ENCODE results near the gene HYAL2.

The HYAL2 gene

GRCh38 chr3:50303013-50303815 lies 19.3 kb downstream of the HYAL2 start, which contains the start of gene HYAL1:
TSS of gene HYAL1 (minus strand) at chr3:50303574. CDS start at chr3:50302956, 618 bp downstream.
- DNase-seq: no peak

DNA sequence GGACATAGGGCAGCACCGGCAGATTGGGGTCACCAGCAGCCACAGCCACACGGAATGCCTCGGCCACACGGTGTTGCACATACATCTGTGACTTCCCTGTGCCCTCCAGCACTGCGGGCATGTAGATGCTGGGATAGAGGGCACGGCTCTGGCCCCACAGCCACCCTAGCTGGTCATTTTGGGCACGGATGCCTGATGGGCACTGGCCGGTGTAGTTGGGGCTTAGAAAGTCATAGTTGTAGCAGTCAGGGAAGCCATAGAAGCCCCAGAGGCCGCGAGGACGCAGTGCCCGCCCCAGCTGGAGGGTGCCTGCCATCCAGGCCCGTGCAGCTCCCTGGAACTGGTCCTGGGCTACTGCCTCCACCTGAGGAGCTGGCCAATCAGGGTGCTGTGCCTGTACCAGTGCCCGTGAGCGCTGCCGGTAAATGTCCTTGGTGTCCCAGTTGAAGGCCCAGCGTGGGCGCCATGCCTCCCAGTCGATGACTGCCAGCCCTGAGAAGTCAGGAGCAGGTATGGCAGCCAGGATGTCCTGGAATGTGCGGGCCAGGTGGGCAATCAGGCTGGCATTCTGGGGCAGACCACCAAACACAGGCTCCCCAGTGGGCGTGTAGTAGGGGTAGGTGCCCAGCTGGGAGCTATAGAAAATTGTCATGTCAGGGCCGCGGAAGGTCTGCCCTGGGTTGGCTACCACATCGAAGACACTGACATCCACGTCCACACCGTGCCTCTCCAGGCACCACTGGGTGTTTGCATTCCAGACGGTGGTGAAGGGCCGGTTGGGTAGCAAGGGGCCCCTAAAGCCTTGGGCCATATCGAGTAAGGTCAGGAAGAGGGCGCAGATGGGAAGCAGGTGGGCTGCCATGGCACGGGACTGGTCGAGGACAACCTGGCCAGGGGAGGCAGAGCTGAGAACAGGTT lies 20.2 kb downstream of the HYAL2 start:
- no peak for DNase-seq

DNA sequence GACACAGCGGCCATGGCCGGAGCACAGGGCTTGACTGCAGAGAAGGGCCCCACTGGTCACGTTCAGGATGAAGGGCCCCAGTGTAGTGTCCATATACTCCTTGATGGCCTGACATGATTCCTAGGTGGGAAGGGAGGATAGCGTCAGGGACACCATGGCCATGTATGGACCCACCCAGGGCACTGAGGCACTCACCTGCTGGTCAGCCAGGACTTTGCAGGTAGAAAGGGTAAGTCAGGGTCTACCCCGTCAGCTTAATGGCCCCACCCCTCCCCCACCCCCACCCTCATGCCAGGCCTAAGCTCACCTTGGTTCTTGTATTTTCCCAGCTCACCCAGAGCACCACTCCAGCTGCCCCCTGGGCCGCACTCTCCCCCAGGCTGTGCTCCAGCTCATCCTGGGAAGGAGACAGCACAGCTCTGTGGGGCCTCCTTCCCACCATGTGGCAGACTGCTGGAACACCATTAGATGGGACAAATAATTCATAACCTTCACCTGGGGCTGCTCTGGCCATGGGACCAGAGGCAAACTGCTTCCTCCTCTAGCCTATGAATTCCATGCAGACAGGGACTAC lies 21.8 kb downstream of the HYAL2 start:
- no peak for DNase-seq

DNA sequence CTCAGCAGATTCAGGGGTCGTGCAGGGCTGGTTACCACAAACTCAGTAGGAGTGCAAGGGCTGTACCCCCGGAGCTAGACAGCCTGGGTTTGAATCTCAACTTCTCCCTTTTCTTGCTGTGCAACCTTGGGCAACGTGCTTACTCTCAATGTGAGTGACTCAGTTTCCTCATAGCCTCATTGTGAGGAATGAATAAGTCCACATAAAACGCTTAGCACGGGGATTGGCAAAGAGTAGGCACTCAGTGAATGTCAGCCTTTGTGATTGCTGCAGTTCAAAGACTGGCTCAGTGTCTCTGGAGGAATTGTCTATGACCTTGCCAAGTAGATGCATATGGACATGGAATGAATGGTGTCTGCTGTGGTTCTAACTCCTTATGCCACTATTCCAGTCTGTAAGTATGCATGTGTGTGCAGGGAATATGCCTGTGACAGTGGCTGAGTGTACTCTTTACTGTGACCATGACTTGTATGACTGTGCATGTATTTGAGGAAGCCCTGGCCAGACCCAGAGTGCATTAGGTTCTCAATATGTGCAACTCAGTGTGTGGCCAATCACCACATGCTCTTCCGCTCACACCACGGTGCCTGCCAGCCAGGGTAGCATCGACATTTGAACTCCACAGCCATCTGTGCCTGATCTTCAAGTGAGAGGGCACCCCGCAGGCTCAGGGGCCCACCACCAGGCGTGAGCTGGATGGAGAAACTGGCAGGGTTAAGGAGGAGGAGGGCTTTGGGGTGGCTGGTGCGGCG lies 22.4 kb downstream of the HYAL2 start:
- peak; percentile 78 for DNase-seq

DNA sequence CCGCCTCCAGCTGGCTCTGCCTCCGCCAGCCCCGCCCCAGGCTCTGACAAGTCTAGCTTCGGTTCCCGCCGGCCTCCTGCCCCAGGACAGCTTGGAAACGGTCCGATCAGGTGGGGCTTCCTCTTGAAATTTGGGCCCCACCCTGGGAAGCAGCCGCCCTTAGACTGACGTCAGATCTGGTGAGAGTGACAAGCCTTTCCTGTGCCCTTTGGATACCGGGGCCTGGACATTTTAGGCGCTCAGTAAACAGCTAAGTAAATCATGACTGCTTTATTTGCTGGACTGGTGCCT lies 23.0 kb downstream of the HYAL2 start:
- no peak for DNase-seq

GRCh38 chr3:50298836-50299637 lies 23.5 kb downstream of the HYAL2 start, which contains the start of the genes HYAL3 and NAA80:
TSS of gene HYAL3 (minus strand) at chr3:50299405. CDS start at chr3:50295602, 3,803 bp downstream.
TSS of gene NAA80 (minus strand) at chr3:50299405. CDS start at chr3:50297463, 1,942 bp downstream.
- peak; percentile 100 for DNase-seq

GRCh38 chr3:50297896-50298725 lies 24.4 kb downstream of the HYAL2 start:
- no peak for DNase-seq

- no peak for DNase-seq
Measured at GRCh38 chr3:50297384-50297775, 25.2 kb downstream of the HYAL2 start.

GRCh38 chr3:50296721-50297383 lies 25.7 kb downstream of the HYAL2 start:
- no peak for DNase-seq

DNA sequence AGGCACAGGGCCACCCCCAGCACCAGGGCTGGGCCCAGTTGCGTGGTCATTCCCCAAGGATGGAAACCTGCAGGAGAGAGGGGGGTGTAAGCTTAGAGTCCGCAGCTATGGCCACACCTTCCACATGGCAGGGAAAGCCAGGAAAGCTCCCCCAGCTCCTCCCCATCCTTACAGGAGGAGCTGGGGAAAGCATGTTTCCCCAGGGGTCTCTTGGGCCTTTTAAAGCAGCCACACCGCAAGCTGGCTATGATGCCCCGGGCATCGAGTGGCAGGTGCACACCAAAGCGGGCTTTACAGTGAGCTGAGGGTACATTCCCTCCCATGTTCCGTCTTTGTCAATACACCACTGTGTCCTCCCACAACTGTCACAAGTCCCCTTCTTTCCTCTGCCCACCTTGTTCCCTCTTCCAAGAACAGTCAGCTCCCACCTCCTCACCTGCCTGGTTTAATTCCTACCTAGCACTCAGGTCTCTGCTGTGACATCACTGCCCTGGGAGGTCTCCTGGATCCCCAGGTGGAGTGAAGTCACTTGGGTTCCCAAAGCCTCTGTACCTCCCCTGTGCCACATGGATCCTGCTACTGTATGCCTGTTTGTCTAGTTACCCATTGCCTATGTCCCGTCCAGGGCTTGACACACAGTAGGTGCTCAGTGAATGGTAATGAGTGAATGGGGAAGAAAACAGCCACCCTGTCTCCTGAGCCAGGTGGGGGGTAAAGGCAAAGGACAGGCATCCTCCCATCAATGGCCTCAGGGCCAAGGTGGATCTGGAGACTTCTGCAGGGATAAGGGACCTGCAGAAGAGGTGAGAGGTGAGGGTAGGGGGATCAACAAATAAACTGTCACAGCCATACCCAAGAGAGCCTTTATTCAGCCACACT lies 26.8 kb downstream of the HYAL2 start:
- no peak for DNase-seq

- DNase-seq: no peak
Measured at GRCh38 chr3:50294492-50295403, 27.8 kb downstream of the HYAL2 start.

- DNase-seq: no peak
Measured at GRCh38 chr3:50294089-50294488, 28.5 kb downstream of the HYAL2 start.

GRCh38 chr3:50293079-50293801 lies 29.3 kb downstream of the HYAL2 start:
- no peak for DNase-seq

- peak; percentile 99 for DNase-seq
Measured at GRCh38 chr3:50292159-50293078, 30.1 kb downstream of the HYAL2 start, which contains the start of gene IFRD2. TSS of gene IFRD2 (minus strand) at chr3:50292429. CDS start at chr3:50292274, 155 bp downstream.

DNA sequence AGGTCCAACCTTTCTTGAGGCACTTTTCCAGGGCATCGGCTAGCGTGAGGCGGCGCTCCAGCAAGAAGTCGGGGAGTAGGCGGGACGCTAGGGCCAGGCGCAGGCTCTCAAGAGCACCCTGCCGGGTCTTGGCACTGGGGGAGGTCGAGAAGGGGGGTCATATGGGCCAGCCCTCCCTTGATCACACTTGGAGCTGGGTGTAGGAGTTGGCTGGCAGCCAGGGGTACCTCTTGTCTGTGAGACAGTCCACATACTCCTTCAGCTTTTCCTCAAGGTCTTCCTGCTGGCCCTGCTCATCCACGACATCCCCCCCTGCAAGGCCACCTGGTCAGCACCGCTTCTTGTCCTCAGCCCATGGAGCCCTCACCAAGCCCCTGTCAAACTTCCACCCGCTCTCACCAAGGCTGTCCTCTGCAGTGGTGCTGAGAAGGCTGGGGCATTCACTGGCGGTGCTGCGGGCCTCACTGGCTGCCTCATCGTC lies 32.3 kb downstream of the HYAL2 start:
- no peak for DNase-seq

GRCh38 chr3:50289130-50289529 lies 33.4 kb downstream of the HYAL2 start:
- no peak for DNase-seq
